Transverse colon (tissue), 4 donors: ENCODE results near the gene CEP83. TPM values are rescaled to one million over a fixed set of nuclear protein-coding genes. Genes with fewer than 3 reads are reported as not detected.

Source experiments
- DNase-seq: peaks from one replicate; pipeline ENCODE4 v3.0.0-alpha.2; 2019
- H3K27ac ChIP-seq, 4 donors: fragments of 200-600 bp; sonication (generic); 2 replicates each; pipeline ENCODE4 v1.5.1; 2016 to 2018; ENCODE audit warnings: inconsistent platforms in 4 of 4
- H3K27me3 ChIP-seq: fragments of 200-600 bp; sonication (generic); 2 replicates; pipeline ENCODE4 v1.5.1; 2017; ENCODE audit warnings: inconsistent platforms
- H3K36me3 ChIP-seq, 4 donors: fragments of 200-600 bp; sonication (generic); 2 replicates each; pipeline ENCODE4 v1.5.1; 2017 to 2019; ENCODE audit warnings: inconsistent platforms in 4 of 4
- H3K4me1 ChIP-seq, 4 donors: fragments of 200-600 bp; sonication (generic); 2 replicates each; pipeline ENCODE4 v1.5.1; 2017 to 2020; ENCODE audit warnings: inconsistent platforms in 4 of 4
- H3K4me3 ChIP-seq, 4 donors: fragments of 200-600 bp; sonication (generic); 1 replicate in 1 of 4; 2 replicates in 3 of 4; pipeline versions ENCODE4 v1.5.1 to v1.6.1; 2017 to 2019; ENCODE audit warnings: inconsistent platforms in 4 of 4
- H3K9me3 ChIP-seq, 2 donors: fragments of 200-600 bp; sonication (generic); 2 replicates each; pipeline ENCODE4 v1.5.1; 2017 to 2019; ENCODE audit warnings: inconsistent platforms in 2 of 2
- CTCF ChIP-seq, 5 experiments: fragments of 200-600 bp in 3 of 5; fragments of 450-650 bp in 2 of 5; sonication (generic) in 3 of 5; IDR thresholded peaks; 1 replicate in 2 of 5; 2 replicates in 3 of 5; pipeline ENCODE4 v1.5.1; 2016 to 2017; ENCODE audit warnings: antibody characterized with exemption in 5 of 5, inconsistent platforms in 3 of 5, mild to moderate bottlenecking in 2 of 5, moderate library complexity in 1 of 5
- EP300 ChIP-seq: sonication (generic); formaldehyde crosslinking; IDR thresholded peaks from one replicate; pipeline ENCODE4 v1.6.1; 2017; ENCODE audit warnings: antibody characterized with exemption, low read depth
- POLR2A ChIP-seq: fragments of 450-650 bp; IDR thresholded peaks from one replicate; pipeline ENCODE4 v1.6.1; 2016; ENCODE audit warnings: antibody characterized with exemption, mild to moderate bottlenecking, moderate library complexity
- POLR2AphosphoS5 ChIP-seq, 3 donors: sonication (generic); formaldehyde crosslinking; IDR thresholded peaks; one replicate each; pipeline ENCODE4 v1.6.1; 2016; ENCODE audit warnings: antibody characterized with exemption in 3 of 3
- WGBS, 2 donors: methylation state at CpG; one replicate each; pipeline ENCODE4 v1.1.5; 2018; ENCODE audit warnings: low coverage in 1 of 2; 5-methylcytosine and 5-hydroxymethylcytosine counted together
- in situ Hi-C, 4 donors: fragments of 200-750 bp; cut with MboI; loops; one replicate each; pipeline versions ENCODE4 v1.15.0 to v1.15.1; 2017; ENCODE audit warnings: low sequenced_read_pairs in 3 of 4, low pct_ligation_motif_present in 1 of 4, low pct_unique_long_range_greater_than_20kb in 1 of 4
- intact Hi-C: fragments of 100-400 bp; cut with DNase I; formaldehyde crosslinking; loops from one replicate; pipeline ENCODE4 v1.15.1; 2023; ENCODE audit warnings: low total_unique reads
- total RNA-seq, 4 donors: library from RNA; depleted of rRNA; stranded (reverse); fragments of >200 nt; gene quantifications; one replicate each; pipeline ENCODE4 v1.1.0, GENCODE V29; 2016

Gene CEP83
- total RNA-seq, 4 donors from 2014 or later = 3.0 to 104 (median 17.0) TPM

GRCh38 chr12:94359761-94360160 is 99.9 kb downstream of the CEP83 start:
- in situ Hi-C loops = no loop called here
- intact Hi-C loops = no loop called here
- H3K4me3 ChIP-seq = no peak overlapping the region
- TF ChIP-seq CTCF (IDR thresholded peaks at IDR 0.05) (no peak), POLR2A (no peak), EP300 (no peak), POLR2AphosphoS5 (IDR thresholded peaks at IDR 0.05) (no peak)
- 95 to 97% methylated on average over 5 of the region's 5 CpGs for WGBS, 2 donors
- no peaks in the 10 kb centered on the region for H3K4me1 ChIP-seq
- H3K9me3 ChIP-seq = peaks cover 11 to 22% of the 10 kb centered on the region in 2 donors
- no peak for DNase-seq
- H3K36me3 ChIP-seq = no peaks in the 10 kb centered on the region
- no peaks in the 10 kb centered on the region for H3K27me3 ChIP-seq
- H3K27ac ChIP-seq = no peak overlapping the region

- intact Hi-C loops = no loop called here
- peaks cover 29 to 42% of the 10 kb centered on the region in 2 donors for H3K9me3 ChIP-seq
- no peak for DNase-seq
- no peak overlapping the region for H3K27ac ChIP-seq
- TF ChIP-seq CTCF (IDR thresholded peaks at IDR 0.05) (no peak), POLR2A (no peak), EP300 (no peak), POLR2AphosphoS5 (IDR thresholded peaks at IDR 0.05) (no peak)
- H3K4me1 ChIP-seq = no peaks in the 10 kb centered on the region
- in situ Hi-C loops = no loop called here
- no peaks in the 10 kb centered on the region for H3K27me3 ChIP-seq
- 91 to 100% methylated on average over 1 of the region's 1 CpG for WGBS, 2 donors
- peaks cover 0 to 23% (median 8%) of the 10 kb centered on the region in 4 donors for H3K36me3 ChIP-seq
- no peak overlapping the region for H3K4me3 ChIP-seq
Measured at GRCh38 chr12:94353130-94353529, 106.5 kb downstream of the CEP83 start.

- intact Hi-C loops (no loop called here), in situ Hi-C loops (no loop called here)
- H3K9me3 ChIP-seq = no peaks in the 10 kb centered on the region
- H3K27me3 ChIP-seq = no peaks in the 10 kb centered on the region
- DNase-seq = no peak
- no peak overlapping the region for H3K27ac ChIP-seq
- H3K36me3 ChIP-seq = peaks cover 0 to 3% (median 0%) of the 10 kb centered on the region in 4 donors
- TF ChIP-seq EP300 (no peak), POLR2A (no peak), POLR2AphosphoS5 (IDR thresholded peaks at IDR 0.05) (no peak), CTCF (IDR thresholded peaks at IDR 0.05) (no peak)
- peaks cover 0 to 5% (median 0%) of the 10 kb centered on the region in 4 donors for H3K4me1 ChIP-seq
- H3K4me3 ChIP-seq = no peak overlapping the region
- 69 to 70% methylated on average over 5 to 6 of the region's 6 CpGs for WGBS, 2 donors
Measured at GRCh38 chr12:94340573-94340972, 119.1 kb downstream of the CEP83 start.

GRCh38 chr12:94338006-94338794 is 121.5 kb downstream of the CEP83 start:
- WGBS, 2 donors = 91 to 96% methylated on average over 4 of the region's 4 CpGs
- Histone ChIP-seq H3K9me3 (no peaks in the 10 kb centered on the region), H3K27ac (no peak overlapping the region), H3K4me1 (peaks cover 0 to 5% (median 0%) of the 10 kb centered on the region in 4 donors), H3K36me3 (no peaks in the 10 kb centered on the region), H3K4me3 (no peak overlapping the region), H3K27me3 (no peaks in the 10 kb centered on the region)
- in situ Hi-C loops = no loop called here
- TF ChIP-seq POLR2AphosphoS5 (IDR thresholded peaks at IDR 0.05) = no peak
- TF ChIP-seq CTCF (IDR thresholded peaks at IDR 0.05) = no peak
- TF ChIP-seq EP300 = no peak
- no peak for TF ChIP-seq POLR2A
- intact Hi-C loops = no loop called here
- DNase-seq = no peak
